Measurements from ENCODE around the gene CTSE.

CTSE gene

DNA sequence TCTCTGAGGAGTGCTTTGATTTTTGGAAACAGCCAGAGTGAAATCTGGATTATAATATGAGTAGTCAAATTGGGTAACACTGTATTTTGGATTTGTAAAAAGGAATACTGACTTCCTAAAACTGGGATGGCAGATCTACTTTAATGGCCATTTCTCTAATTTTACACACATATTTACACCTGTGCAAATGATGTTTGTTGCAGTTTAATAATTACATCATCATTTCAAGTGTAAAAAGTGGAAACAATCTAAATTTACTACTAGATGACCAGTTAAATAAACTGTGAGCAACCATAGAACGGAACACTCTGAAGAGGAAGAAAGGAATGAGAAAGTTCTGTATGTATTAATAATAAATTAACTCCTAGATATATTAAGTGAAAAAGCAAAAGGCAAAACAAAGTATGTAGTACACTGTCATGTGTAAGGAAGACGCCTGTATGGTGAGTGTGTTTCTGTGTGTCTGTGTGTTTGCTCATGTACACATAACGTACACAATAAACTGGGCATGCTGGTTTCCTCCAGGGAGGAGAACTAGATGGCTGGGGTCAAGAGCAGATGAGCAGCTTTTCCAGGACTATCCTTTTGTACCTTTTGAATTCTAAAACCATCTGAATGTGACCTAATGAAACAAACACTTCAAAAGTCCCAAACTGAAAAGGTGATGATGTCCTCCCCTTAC, 26.4 kb upstream of the CTSE start:
- no peak for DNase-seq

DNA sequence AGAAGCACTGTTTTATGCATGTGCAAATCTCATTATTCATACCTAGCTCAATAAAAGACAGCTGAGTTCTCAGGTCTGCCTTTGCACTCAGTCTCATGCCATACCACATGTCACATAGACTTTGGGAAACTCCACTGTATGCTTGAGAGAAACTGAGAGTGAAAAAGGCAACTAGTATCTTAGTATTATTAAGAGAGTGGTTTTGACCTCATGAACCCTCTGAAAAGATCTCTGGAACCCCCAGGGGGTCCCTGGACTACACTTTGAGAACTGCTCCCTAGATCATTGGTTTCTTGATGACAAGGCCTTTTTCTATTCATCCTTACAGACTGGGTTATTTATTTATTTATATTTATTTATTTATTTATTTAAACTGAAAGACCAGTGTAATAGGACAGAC, 25.6 kb upstream of the CTSE start:
- no peak for DNase-seq

DNA sequence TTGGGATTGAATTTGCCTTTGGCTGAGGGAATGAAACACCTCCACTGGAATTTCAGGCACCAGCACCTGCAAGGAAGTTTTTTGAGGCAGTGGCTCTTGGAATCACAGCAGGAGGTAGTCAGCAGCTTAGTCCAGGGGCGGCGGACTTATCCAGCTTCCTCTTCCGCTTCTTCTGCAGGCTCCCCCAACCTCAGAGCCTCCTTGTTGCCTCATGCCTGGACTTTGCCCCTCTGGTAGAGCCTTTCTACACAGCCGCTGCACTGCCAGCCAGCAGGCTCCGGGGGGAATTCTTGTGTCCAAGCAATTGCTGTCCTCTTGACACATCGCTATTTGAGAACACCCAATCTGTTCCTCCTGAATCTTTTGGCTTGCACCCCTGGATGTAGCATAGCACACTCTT, 24.9 kb upstream of the CTSE start:
- DNase-seq: no peak

DNA sequence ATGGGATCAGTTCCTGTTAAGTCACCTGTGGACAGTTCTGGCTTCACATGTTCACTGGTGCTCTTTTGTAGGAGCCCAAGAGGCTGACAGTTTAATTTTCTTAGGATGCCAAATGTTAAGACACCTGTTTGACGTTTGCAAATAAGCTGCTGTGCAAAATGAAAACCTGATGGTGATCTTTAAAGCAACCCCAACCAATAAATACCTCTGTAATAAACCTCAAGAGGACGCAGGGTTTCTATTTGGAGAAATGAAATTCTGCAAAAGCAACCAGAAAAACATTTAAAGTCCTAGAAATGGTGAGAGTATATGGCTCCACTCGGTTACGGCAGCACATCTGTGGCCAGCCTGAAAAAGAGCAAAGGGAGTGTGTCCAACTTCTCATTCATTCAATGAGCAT, 23.6 kb upstream of the CTSE start:
- DNase-seq: no peak

DNA sequence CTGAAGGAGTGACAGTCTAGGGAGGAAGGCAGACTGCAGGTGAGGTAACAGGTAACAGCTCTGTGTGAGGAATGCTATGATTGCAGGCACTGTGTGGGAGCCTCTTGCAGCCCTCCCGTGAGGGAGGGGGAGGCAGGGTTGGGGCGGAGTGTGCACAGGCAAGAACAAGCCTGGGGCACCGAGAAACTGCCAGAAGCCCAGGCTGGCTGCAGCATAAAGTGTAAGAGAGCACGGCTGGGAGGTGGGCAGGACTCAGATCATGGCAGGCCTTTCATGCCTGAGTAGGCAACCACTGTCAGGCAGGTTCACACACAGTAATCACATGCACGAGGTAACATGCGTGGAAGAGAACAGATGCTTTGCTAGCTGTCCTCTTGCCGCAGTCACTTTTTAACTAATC, 17.9 kb upstream of the CTSE start:
- no peak for DNase-seq

DNA sequence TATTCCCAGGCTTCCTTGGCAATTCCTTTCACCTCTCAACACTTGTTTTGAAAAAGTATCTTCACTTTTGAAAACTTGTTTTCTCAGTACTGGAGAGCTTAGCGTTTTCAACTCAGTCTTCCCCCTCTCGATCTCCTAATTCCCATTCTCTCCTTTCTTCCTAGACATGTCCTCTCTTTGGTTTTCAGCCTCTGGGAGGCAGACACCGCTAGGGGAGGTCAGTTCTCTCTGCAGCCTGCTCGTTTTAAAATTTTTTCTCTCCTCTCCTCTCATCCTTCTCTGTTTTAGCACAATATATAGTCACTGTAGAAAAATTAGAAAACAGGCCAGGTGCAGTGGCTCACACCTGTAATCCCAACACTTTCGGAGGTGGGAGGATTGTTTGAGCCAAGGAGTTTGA, 16.6 kb upstream of the CTSE start:
- no peak for DNase-seq

DNA sequence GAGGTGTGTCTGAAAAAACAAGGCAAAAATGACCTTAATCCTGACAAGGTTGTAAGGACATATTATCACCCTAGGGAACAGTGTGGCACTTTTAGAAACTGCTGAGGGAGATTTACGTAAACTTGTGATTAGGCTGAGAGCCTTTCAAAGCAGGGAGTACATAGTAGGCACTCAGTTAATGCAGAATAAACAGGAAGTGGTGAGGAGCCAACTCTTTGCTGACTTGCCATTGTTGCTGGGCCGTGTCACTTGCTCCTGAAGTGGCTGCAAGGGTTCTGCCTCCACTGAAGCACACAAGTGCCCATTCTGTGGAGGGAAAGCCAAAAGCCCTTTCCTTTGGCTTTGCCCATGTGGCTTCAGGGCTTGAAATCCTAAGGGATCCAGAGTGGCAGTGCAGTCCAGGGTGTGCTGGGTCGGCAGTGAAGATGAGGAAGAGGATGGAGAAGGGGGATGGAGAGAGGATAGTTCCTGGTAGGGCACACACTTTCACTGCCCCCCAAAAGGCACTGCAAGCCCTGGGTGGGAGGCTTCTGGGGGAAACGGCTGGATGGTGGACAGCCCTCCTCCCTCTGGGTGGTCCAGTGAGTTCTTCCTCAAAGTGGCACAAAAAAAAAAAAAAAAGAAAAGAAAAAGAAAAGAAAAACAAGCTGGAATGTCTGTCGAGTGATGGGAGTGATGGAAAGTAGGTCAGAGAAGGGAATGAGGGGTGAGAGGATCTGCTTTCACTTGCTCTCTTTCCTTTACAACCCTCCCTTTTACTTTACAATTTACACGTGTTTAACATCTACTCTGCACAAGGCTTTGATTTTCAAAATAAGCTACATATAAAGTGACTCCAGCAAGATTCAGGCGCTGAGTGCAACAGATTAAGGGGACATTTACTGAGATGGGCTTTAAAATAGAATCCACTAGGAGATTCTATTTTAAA, 15.6 kb upstream of the CTSE start:
- DNase-seq: no peak

DNA sequence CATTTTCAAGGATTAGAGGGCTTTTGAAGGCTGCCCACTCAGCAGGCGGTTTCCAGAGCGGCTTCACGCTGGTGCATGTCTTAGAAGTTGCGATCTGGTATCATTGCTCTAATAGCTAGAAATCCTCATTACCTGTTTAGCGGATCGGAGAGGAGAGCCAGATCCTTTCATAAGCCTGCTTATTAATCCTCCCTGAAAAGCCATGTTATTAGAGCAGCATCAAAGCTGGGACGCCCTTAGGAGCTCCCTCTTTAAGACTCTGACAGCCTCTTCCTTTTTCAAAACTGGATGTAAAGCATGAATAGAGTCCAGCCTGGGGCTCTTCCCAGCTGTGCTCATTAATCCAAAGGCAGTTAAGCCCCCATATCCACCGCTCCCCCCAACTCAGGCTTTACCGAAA, 13.9 kb upstream of the CTSE start:
- no peak for DNase-seq

DNA sequence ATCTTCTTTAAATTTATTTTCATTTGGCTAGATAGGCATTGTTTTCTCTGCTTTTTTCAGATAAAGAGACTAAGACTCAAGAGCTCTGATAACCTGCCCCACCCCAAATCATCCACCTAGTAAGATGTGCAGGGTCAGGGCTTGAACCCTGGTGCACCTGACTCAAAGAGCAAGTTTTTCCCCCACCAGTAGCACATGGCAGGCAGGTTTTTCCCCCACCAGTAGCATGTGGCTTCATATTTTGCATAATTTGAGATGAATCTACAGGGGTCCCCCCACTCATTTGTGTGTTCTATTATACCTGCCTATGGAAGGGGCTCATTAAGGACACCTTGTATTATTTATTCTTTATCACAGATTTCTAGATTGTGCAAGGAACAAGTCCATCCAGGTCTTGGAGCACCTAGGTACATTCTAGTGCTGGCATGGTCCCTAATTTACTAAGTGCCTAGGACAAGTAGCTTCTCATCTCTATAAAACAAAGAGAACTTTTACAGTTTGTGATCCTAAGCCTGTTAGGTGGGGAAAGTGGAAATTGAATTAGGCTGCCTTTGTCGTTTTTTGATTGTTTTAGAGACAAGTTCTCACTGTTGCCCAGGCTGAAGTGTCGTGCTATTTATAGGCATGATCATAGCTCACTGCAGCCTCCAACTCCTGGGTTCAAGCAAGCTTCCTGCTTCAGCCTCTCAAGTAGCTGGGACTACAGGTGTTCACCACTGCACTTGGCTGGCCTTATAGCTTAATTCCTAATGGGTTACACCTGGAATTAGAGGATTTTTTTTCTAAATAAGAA, 13.2 kb upstream of the CTSE start:
- no peak for DNase-seq

DNA sequence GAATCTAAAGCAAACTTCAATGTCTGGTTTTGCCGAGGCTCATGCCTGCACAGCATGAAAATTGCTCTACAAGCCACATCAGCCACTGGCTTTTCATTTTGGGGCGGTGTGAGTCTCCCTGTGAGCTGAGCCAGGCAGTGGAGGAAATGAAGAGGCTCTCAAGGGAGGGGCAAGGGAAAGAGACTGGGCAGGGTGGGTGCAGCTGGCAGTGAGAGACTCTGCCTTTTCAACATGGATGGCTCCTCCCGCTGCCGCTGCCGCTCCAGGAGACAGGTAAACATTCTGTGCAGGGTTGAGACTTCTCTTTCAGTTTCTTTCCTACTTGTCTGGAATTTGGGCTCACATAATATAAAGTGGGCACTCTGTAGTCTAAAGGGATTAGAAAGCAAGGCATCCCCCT, 11.3 kb upstream of the CTSE start:
- DNase-seq: no peak

DNA sequence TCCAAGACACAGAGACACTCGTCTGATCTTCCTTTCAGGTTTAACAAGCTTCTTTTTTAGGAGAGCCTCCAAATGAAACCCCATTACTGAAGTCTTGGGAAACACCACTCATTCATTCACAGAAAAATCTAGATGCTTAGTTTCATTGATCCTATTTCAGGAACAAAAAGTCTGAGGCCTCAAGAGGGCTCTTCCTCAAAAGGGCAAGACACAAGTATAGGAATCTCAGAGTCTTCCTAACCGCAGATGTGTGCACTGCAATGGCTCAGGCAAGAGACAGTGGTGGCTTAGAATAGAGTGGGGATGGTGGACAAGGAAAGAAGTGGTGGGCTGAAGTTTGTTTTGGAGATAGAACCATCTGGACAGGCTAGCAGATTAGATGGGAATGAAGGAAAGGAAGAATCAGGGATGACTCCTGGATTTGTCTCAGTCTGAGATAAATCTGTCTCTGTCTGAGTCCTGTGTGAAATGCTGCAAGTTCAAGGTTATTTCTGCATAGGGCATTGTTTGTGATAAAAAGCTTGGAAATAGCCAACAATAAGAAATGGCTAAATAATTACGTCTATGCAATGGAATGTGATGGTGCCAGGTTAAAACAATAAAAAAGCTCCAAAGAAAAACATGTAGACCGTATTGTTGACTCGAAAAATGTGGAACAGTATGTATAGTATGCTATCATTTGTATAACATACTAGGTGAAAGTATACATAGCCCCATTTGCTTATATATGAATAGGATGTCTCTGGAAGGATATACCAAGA, 8.9 kb upstream of the CTSE start:
- no peak for DNase-seq

DNA sequence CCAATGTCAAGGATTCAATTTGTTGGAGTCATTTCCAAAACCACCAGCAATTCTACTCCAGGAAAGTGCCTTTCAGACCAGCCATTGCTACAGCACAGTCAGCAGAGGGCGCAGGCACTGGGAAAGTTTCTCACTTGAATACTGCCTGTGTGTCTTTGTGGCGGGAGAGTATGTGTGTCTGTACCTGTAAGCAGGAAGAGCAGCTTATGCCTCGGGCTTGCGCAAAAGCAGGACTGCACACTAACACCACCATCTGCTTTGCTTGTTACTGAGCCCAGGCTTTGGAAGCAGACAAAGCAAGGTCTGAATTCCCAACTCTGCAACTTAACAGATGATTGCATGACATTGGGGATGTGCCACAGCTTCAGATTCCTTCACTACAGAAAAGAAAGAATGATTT, 7.0 kb upstream of the CTSE start:
- DNase-seq: peak; percentile 63

DNA sequence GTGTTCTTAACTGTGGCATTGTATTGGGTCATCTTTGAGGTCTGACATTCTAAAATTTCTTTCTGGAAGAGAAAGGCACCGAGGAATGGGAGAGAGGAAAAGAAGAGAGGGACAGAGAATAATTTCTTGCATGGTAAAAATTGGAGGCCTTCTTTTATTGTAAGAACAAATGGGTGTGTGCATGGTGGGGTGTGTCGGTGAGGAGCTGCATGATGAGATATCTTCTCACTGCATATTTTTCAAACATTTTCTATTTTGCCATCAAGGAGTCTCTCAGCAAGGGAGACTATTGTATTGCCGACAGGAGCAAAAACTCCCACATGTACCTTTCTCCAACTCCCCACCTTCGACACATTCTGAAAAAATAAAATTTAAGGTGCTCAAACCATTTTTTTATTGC, 6.5 kb upstream of the CTSE start:
- no peak for DNase-seq

DNA sequence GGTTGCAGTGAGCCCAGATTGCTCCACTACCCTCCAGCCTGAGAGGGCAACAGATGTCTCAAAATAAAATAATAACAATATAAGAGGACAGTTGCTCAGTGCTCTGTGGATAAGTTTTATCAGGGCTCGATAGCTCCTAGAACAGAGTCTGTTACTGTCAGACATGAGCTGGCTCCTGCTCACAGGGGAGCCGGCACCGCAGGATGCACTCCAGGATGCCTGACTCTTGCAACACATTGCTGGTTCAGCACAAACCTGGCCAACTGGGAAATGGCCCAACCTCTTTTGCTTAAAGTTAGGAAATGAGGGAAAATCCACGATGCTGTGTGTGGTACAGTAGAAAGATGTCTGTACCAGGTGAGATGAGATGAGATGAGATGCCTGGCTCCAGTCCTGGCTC, 5.8 kb upstream of the CTSE start:
- DNase-seq: peak; percentile 40

DNA sequence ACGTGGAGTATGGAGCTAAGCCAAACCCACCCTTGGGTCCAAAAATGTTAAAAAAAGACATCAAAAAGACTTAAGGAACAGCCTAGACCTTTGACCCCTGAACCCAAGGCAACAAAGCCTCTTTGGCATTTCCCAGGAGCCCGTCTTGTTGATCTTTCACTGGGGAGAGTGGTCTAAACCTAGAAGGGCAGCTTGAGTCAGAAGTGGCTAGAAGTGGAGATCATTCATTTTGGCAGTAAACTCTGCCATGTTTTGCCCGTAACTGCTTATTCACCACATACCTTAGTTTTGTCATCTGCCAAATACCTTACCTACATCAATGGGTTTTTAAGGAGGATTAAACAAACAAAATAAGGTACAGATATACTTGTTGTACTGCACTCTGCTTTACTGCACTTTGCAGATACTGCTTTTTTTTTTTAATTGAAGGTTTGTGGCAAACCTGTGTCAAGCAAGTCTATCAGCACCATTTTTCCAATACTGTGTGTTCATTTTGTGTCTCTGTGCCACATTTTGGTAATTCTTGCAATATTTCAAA, 1.7 kb upstream of the CTSE start:
- no peak for DNase-seq

DNA sequence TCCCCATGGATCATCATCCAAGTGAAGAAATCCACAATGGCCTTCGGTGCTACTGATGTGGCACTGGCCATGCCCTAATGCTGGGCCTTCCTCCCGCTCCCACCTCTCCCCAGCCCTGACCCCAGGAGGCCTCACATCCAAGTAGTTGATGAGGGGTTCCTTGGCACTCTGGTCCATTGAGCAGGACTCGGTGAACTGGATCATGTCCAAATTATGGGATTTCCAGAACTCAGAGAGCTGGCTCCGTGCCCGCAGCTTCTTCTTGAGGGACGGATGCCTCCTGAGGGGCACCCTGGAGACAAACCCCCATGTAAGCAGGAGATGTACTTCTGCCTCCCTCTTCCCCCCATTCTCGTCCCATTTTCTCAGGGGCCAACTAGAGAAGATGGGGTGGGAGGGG, 929 bp downstream of the CTSE start:
- no peak for DNase-seq

DNA sequence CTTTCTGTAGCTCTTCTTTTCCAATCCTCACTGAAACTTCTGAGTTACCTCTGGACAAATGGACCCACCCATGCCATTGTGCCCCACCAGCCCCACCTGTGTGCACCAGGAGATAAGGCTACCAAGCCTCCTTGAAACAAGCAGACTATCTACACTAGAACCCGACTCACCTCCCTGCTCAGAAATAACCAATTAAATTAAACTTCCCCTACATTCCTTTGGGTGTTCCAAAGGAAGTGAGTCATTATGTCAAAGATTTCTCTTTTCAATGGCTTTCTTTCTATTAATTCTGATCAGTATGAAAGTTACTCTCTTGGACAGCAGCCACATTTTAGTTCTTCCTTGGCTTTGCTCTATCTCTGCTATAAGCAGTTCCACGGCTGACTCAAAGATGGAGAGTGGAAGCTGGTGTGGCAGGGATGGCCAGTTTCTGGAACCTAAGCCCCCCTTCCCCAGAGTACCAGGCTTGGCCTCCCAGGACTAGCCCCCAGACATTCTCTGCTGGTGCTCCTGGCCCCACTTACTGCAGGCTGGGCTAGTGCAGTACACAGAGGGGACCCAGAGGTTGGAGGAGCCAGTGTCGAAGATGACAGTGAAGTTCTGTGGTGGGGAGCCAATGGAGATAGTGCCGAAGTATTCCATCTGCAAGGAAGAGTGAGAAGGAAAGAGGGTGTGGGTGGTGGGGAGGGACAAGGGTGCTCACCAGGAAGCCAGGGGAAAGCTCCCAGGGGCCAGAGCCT, 1.9 kb downstream of the CTSE start:
- DNase-seq: peak; percentile 72

DNA sequence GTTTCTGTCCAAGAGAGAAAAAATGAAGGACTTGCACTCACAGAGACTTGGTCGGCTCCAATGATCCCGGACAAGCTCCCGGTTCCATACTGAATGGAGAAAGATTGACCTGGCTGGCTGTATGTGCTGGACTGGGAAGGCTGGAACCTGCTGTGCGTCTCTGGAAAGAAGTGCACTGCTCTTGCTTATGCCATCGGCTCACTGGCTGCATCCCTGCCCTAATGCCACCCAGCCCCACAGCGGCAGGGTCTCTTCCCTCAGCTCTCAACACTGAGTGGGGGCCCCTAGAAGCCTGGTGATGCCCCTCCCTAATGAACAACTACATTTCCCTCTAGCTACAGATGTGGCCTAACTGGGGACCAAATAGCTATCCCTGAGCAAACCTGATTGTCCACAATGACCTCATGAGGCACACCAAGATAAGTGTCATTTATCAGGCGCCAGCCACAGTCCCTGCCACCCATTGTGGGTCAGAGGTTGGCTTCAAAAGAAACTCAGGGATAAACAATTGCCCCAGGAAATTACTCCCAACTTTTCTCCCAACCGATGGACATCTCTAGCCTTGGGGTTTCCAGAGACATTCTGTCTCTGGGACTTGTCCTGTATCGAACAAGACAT, 2.6 kb downstream of the CTSE start:
- DNase-seq: no peak

DNA sequence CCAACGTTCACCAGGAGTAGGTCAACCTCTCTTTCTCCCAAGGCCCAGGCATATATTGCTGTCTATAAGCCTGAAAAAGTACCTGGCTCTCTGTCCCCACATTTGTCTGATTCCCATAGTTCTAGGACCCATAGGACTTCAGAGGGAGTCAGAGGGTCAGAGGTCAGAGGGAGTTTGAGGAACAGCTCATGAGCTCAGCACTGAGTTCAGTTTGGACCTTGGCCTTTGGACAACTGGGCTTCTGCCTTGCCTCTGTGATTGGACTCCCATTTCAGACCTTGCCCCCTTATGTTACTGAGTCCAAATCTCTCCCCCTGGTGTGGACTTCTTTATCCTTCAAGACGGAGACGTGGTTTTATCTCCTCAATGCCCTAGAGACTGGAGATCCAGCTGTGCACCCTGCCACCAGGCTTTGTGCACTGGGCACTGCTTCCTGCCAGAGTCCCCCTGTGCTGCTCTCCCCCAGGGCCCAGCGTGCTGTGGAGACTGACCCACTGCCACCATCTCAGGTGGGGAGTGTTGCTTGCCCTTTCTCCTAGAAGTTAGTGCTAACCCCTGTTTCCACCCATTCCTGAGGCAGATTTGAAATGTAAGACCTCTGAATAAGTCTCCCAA, 3.2 kb downstream of the CTSE start:
- DNase-seq: no peak

DNA sequence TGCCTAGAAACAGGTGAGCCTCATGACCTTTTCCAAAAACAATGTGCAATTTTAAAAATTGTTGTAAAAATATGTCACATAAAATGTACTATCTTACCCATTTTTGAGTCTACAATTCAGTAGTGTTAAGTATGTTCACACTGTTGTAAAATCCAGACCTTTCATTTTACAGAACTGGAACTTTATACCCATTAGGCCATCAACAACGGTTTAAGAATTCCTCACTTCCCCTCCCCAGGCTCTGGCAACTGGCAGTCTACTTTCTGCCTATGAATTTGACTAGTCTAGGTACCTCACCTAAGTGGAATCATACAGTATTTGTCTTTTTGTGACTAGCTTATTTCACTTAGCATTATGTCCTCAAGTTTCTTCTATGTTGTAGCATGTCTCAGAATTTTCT, 8.6 kb downstream of the CTSE start:
- DNase-seq: no peak

DNA sequence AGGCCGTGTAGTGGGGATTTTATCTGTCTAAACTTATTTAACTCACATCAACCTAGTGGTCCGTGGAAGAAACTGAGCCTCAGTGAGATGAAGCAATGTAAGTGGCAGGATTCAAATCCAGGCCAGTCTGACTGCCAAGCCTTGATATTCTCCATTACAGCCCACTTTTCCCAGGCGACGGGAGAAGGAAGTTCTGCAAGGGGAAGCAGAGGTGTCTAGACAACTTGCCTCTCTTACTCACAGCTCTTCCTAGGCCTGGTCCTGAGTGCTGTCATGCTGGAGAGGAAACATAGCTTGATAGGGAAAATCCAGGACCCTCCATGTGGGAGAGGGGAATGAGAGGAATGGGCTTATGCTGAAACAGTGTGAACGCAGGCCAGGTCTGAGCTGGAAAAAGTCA, 9.1 kb downstream of the CTSE start:
- DNase-seq: no peak

Data from fibroblast of skin of right biceps (primary cell).